ENCODE measurements around the gene ATP1A3.
"Not testable (repeated sequence)": the region's sequence is repeated elsewhere in the genome, so short reads cannot be mapped to it uniquely, and the experiment has no call there.

The ATP1A3 gene

GRCh38 chr19:41951686-41952172 is 42.3 kb downstream of the ATP1A3 start:
- peaks cover 37% of the 10 kb centered on the region for H3K4me1 Mint-ChIP-seq
- H3K9me3 Mint-ChIP-seq = no peaks in the 10 kb centered on the region
- peak overlapping the region; percentile 50 for H3K4me3 Mint-ChIP-seq
- H3K27ac Mint-ChIP-seq = peak overlapping the region; percentile 86
- H3K36me3 Mint-ChIP-seq = peaks cover 21% of the 10 kb centered on the region
- DNase-seq (ENCODE audit: low spot score in 2 of 2) (peak; percentile 94 to 97), ATAC-seq (peak; percentile 83)

GRCh38 chr19:41947091-41947490 is 46.9 kb downstream of the ATP1A3 start:
- DNase-seq (ENCODE audit: low spot score in 2 of 2) (no peak), ATAC-seq (peak; percentile 14)
- peak overlapping the region; percentile 60 for H3K4me3 Mint-ChIP-seq
- no peaks in the 10 kb centered on the region for H3K9me3 Mint-ChIP-seq
- H3K27ac Mint-ChIP-seq = peak overlapping the region; percentile 90
- H3K4me1 Mint-ChIP-seq = peaks cover 63% of the 10 kb centered on the region
- peaks cover 35% of the 10 kb centered on the region for H3K36me3 Mint-ChIP-seq

- peak; percentile 97 for ATAC-seq
- H3K4me3 Mint-ChIP-seq = peak overlapping the region; percentile 60
- no peaks in the 10 kb centered on the region for H3K9me3 Mint-ChIP-seq
- H3K27ac Mint-ChIP-seq = peak overlapping the region; percentile 94
- peak; percentile 69 to 91 for DNase-seq (ENCODE audit: low spot score in 2 of 2)
- H3K4me1 Mint-ChIP-seq = peaks cover 64% of the 10 kb centered on the region
- peaks cover 35% of the 10 kb centered on the region for H3K36me3 Mint-ChIP-seq
Measured at GRCh38 chr19:41945135-41945766, 48.8 kb downstream of the ATP1A3 start.

DNA sequence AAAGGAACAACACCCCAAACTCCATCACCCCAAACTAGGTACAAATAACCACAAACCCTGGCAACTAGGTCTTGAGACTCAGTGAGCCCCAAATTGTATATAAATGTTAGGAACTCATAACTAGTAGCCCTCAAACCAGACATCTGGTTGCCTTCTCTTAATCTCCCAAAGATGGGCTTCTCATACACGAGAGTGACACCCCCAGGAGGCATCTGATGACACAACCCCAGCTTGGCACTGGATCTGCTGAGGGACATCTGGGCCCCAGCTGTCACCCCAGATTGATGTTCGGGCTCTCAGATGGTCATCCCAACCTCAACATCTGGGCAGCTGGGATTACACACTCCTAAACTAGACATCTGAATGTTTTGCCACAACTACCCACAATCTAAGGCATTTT is 49.7 kb downstream of the ATP1A3 start:
- no peak for DNase-seq (ENCODE audit: low spot score in 2 of 2)
- H3K27ac Mint-ChIP-seq = peak overlapping the region; percentile 94
- no peaks in the 10 kb centered on the region for H3K9me3 Mint-ChIP-seq
- H3K36me3 Mint-ChIP-seq = peaks cover 35% of the 10 kb centered on the region
- ATAC-seq = no peak
- H3K4me1 Mint-ChIP-seq = peaks cover 59% of the 10 kb centered on the region
- H3K4me3 Mint-ChIP-seq = peak overlapping the region; percentile 60

DNA sequence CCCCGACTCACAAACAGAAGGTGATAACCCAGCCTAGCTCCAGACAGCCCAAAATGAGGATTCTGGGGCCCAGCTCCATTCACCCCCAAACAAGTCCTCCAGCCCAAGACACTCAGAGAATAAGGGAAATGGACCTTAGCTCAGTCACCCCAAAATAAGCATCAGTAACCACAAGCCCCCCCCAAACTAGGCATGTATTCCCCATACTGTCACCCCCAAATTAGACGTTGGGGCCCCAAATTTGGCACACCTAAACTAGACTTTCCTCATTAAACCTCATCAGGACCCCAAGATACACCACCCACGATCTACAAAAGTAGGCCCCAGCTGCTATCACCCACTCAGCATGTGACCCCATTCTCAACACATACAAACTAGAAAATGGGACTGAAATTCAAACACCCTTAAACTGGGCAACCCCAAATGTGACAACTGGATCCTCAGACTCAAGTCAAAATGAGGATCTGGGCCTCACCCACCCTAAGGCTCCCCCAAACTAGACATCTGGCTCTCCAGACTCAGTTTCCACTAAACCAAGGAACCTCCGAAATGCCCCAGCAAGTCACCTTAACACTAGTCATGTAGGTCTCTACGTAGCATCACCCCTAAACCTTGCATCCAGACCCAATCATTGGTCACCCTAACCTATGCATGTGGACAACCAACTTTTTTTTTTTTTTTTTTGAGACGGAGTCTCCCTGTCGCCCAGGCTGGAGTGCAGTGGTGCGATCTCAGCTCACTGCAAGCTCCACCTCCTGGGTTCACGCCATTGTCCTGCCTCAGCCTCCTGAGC is 52.4 kb downstream of the ATP1A3 start:
- Mint-ChIP-seq H3K36me3 (peaks cover 29% of the 10 kb centered on the region), H3K4me3 (peak overlapping the region; percentile 75), H3K4me1 (peaks cover 53% of the 10 kb centered on the region), H3K9me3 (no peaks in the 10 kb centered on the region), H3K27ac (peak overlapping the region; percentile 58)
- ATAC-seq (no peak), DNase-seq (ENCODE audit: low spot score in 2 of 2) (no peak)

DNA sequence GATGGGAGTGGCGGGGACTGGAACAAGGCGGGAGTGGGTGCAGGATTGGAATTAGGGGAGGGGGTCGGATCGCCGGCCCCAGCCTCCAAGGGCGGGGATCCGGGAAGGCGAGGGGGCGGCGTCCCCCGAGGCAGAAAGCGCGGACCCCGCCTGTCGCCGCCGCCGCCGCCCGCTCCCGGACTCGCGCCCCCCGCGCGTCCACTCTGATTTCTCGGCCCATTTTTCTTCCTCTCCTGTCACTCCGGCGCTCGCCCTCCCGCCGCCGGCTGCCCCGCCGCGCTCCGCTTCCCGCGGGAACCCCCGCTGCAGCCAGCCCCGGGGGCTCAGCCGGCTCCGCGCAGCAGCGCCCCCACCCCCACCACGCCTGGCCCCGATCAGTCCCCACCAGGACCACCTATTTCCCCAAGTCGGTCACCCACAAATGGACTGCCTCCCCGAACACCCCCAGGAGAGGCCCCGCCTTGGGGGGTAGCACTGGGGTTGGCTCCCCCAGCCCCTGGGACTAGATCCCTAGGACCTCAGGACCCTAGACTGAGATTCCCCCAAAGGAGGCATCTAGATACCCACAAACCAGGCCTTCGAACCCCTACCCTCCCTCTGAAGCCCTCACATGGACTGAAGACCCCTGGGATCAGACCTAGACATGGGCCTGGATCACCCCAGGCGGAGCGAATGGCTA is 53.2 kb downstream of the ATP1A3 start:
- Mint-ChIP-seq H3K27ac (peak overlapping the region; percentile 79), H3K4me3 (peak overlapping the region; percentile 75), H3K9me3 (no peaks in the 10 kb centered on the region), H3K4me1 (peaks cover 54% of the 10 kb centered on the region), H3K36me3 (peaks cover 26% of the 10 kb centered on the region)
- ATAC-seq = no peak
- no peak for DNase-seq (ENCODE audit: low spot score in 2 of 2)

DNA sequence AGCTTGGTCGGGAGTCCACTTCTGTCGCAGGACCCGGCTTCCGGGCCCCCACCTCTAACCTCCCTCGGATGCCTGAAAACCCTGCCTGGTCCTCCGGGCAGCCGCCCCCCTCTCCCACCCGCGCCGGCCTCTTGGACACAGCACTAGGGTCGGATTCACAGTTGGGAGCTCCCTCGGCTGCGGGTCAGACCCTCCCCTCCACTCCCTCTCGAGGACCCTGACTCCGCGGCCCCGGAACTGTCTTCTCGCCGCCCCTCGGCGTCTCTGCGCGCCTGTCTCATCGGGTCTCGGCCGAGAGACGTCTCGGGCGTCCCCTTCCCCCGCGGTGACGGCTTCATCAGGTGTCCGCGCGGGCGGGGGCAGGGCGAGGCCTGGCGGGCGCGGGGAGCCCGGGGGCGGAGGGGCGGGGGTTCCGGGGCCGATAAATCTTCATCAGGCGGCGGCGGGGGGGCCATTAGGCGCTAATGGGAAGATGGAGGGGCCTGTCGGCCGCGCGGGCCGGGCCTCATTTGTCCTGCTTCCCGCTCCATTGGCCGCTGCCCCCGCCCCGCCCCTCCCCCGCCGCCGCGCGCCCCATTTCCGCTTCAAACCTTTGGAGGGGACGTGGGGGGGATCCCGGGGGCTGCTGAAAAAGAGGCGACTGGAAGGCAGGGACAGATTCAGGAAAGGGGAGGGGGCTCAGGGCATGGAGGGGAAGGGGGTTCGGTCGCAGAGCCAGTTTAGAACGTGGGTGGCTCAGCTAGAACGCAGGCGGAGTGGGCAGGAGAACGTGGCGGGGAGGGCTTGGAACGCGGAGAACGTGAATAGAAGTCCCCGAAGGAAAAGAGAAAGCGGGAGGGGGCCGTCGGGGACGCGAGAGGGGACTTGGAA is 53.9 kb downstream of the ATP1A3 start:
- Mint-ChIP-seq H3K36me3 (peaks cover 19% of the 10 kb centered on the region), H3K9me3 (no peaks in the 10 kb centered on the region), H3K4me1 (peaks cover 53% of the 10 kb centered on the region), H3K27ac (peak overlapping the region; percentile 79), H3K4me3 (peak overlapping the region; percentile 75)
- ATAC-seq (no peak), DNase-seq (ENCODE audit: low spot score in 2 of 2) (no peak)

DNA sequence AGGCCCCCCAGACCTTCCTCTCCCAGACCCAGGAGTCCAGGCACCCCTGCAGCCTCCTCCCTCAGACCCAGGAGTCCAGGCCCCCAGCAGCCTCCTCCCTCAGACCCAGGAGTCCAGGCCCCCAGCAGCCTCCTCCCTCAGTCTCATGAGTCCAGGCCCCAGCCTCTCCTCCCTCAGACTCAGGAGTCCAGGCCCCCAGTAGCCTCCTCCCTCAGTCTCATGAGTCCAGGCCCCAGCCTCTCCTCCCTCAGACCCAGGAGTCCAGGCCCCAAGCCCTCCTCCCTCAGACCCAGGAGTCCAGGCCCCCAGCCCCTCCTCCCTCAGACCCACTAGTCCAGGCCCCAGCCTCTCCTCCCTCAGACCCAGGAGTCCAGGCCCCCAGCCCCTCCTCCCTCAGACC is 54.8 kb downstream of the ATP1A3 start:
- H3K36me3 Mint-ChIP-seq = peaks cover 14% of the 10 kb centered on the region
- peaks cover 53% of the 10 kb centered on the region for H3K4me1 Mint-ChIP-seq
- ATAC-seq; DNase-seq (ENCODE audit: low spot score in 2 of 2); H3K9me3 Mint-ChIP-seq: not testable (repeated sequence)
- H3K27ac Mint-ChIP-seq = peak overlapping the region; percentile 79
- H3K4me3 Mint-ChIP-seq = peak overlapping the region; percentile 75

DNA sequence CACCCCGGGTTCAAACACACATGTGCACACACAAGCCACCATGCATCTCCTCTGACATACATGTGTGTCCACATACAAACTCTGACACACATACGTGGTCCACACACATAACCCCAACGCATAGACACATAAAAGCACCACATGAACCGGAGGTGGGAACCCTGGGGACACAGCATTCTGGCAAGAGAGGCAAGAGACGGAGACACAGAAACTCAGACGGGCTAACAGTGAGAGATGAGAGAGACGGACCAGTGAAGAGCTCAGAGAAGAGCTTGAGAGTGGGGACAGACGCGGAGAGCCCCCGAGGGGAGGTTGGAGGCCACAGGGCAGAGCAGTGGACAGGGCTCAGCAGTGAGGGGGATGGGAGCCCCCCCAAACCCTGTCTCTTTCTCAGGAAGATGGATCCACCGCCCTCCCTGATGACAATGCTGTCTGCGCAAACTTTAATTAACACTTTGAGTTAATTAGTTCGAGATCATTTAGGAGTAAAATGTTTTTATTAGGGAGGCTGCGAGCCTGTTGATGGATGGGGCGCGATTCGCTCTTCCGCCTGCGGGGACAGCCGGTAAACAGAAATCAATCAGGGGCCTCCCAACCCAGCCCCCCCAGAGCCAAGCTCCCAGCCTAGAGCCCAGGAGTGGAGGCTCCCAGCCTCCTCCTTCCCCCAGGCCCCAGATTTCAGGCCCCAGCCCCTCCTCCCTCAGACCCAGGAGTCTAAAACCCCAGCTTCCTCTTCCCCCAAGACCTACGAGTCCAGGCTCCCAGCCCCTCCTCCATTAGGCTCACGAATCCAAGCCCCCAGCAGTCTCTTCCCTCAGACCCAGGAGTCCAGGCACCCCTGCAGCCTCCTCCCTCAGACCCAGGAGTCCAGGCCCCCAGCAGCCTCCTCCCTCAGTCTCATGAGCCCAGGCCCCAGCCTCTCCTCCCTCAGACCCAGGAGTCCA is 56.2 kb downstream of the ATP1A3 start:
- no peak overlapping the region for H3K4me3 Mint-ChIP-seq
- ATAC-seq (no peak), DNase-seq (ENCODE audit: low spot score in 2 of 2) (no peak)
- H3K27ac Mint-ChIP-seq = no peak overlapping the region
- no peaks in the 10 kb centered on the region for H3K9me3 Mint-ChIP-seq
- peaks cover 8% of the 10 kb centered on the region for H3K36me3 Mint-ChIP-seq
- H3K4me1 Mint-ChIP-seq = peaks cover 56% of the 10 kb centered on the region

GRCh38 chr19:41936961-41937360 is 57.1 kb downstream of the ATP1A3 start:
- Mint-ChIP-seq H3K36me3 (peaks cover 6% of the 10 kb centered on the region), H3K9me3 (no peaks in the 10 kb centered on the region), H3K4me3 (peak overlapping the region; percentile 34), H3K27ac (peak overlapping the region; percentile 70), H3K4me1 (peaks cover 60% of the 10 kb centered on the region)
- no peak for ATAC-seq
- DNase-seq (ENCODE audit: low spot score in 2 of 2) = no peak

DNA sequence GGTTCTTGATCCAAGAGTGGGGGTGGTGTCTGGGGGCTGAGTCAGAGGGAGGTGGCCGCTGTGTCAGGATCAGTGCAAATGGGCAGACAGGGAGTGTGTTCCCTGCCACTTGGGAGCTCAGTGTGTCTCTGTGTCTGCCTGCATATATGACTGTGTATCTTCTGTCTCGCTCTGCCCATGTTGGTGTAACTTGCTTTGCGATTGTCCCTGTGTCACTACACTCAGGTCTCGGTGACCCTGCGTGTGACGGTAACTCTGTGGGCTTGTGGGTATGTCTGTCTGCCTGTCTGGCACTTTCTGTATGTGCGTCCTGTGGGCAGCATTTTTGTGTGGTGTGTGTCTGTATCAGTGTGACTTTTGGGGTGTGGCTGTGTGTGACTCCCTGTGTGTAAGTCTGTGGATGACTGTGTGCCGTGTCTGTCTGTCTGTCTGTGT is 57.6 kb downstream of the ATP1A3 start:
- H3K27ac Mint-ChIP-seq = peak overlapping the region; percentile 70
- H3K4me1 Mint-ChIP-seq = peaks cover 55% of the 10 kb centered on the region
- H3K9me3 Mint-ChIP-seq = no peaks in the 10 kb centered on the region
- DNase-seq (ENCODE audit: low spot score in 2 of 2) (peak in 1 of 2 donors; percentile 70), ATAC-seq (peak; percentile 89)
- peak overlapping the region; percentile 34 for H3K4me3 Mint-ChIP-seq
- H3K36me3 Mint-ChIP-seq = peaks cover 6% of the 10 kb centered on the region

- Mint-ChIP-seq H3K4me3 (peak overlapping the region; percentile 41), H3K4me1 (peaks cover 50% of the 10 kb centered on the region), H3K27ac (peak overlapping the region; percentile 71), H3K36me3 (peaks cover 6% of the 10 kb centered on the region), H3K9me3 (no peaks in the 10 kb centered on the region)
- no peak for DNase-seq (ENCODE audit: low spot score in 2 of 2)
- peak; percentile 2 for ATAC-seq
Measured at GRCh38 chr19:41935760-41936415, 58.1 kb downstream of the ATP1A3 start.

- Mint-ChIP-seq H3K4me3 (peak overlapping the region; percentile 41), H3K36me3 (peaks cover 6% of the 10 kb centered on the region), H3K9me3 (no peaks in the 10 kb centered on the region), H3K27ac (peak overlapping the region; percentile 71), H3K4me1 (peaks cover 57% of the 10 kb centered on the region)
- DNase-seq (ENCODE audit: low spot score in 2 of 2) (peak; percentile 80 to 92), ATAC-seq (peak; percentile 71)
Measured at GRCh38 chr19:41934849-41935374, 59.1 kb downstream of the ATP1A3 start.
